GM21360 (cell line): ENCODE data around the gene RHPN2.
"Not testable (repeated sequence)": the region's sequence is repeated elsewhere in the genome, so short reads cannot be mapped to it uniquely, and the experiment has no call there.

ENCODE experiments used
- ATAC-seq: cut with Tn5 transposase; IDR thresholded peaks from one replicate; pipeline ENCODE4 v1.9.1; 2021; ENCODE audit warnings: mild to moderate bottlenecking, moderate library complexity; ENCODE audit not compliant: unreplicated experiment

The RHPN2 gene

GRCh38 chr19:32979807-32980206, 84.9 kb downstream of the RHPN2 start:
- not testable (repeated sequence) for ATAC-seq

- ATAC-seq = not testable (repeated sequence)
Measured at GRCh38 chr19:32977813-32978212, 86.9 kb downstream of the RHPN2 start.

- ATAC-seq = no peak
Measured at GRCh38 chr19:32977280-32977679, 87.4 kb downstream of the RHPN2 start.

- ATAC-seq = no peak
Measured at GRCh38 chr19:32976223-32976805, 88.4 kb downstream of the RHPN2 start.

- ATAC-seq = peak; percentile 98
Measured at GRCh38 chr19:32971715-32972540, 92.8 kb downstream of the RHPN2 start, which contains the start of the genes CEP89 and FAAP24. CEP89 (minus strand) TSS chr19:32971958; CDS start chr19:32971874, 84 bp downstream. FAAP24 (plus strand) TSS chr19:32972242; CDS start chr19:32973197, 955 bp downstream.

- no peak for ATAC-seq
Measured at GRCh38 chr19:32971012-32971595, 93.6 kb downstream of the RHPN2 start.

GRCh38 chr19:32969549-32969948, 95.1 kb downstream of the RHPN2 start:
- no peak for ATAC-seq

GRCh38 chr19:32966750-32967149, 97.9 kb downstream of the RHPN2 start:
- ATAC-seq = no peak

GRCh38 chr19:32945260-32945659, 119.4 kb downstream of the RHPN2 start:
- ATAC-seq = no peak

- not testable (repeated sequence) for ATAC-seq
Measured at GRCh38 chr19:32941273-32941672, 123.4 kb downstream of the RHPN2 start.

- no peak for ATAC-seq
Measured at GRCh38 chr19:32936065-32936464, 128.6 kb downstream of the RHPN2 start.

GRCh38 chr19:32935629-32936028, 129.1 kb downstream of the RHPN2 start:
- ATAC-seq = no peak

GRCh38 chr19:32933571-32933970, 131.1 kb downstream of the RHPN2 start:
- ATAC-seq = no peak

GRCh38 chr19:32930567-32930966, 134.1 kb downstream of the RHPN2 start:
- no peak for ATAC-seq

- no peak for ATAC-seq
Measured at GRCh38 chr19:32928806-32929205, 135.9 kb downstream of the RHPN2 start.
